Neuronal stem cell (in vitro differentiated cells): Measurements from ENCODE around the gene NCEH1.

Experiments
- DNase-seq: peaks from one replicate; pipeline ENCODE4 v3.0.0-alpha.2; 2013; ENCODE audit warnings: low spot score
- H2AFZ ChIP-seq: one replicate; pipeline ENCODE4 v1.6.1; 2013; ENCODE audit warnings: mild to moderate bottlenecking, low read length, inconsistent platforms
- H2AK5ac ChIP-seq: 2 replicates; pipeline ENCODE4 v1.6.1; 2013; ENCODE audit warnings: low read depth, mild to moderate bottlenecking, inconsistent platforms, low read length, moderate library complexity, mixed read lengths
- H2BK120ac ChIP-seq: 2 replicates; pipeline ENCODE4 v1.6.1; 2013; ENCODE audit warnings: low read depth, mild to moderate bottlenecking, inconsistent platforms, low read length, moderate library complexity, mixed read lengths
- H2BK12ac ChIP-seq: one replicate; pipeline ENCODE4 v1.6.1; 2013; ENCODE audit warnings: low read length, inconsistent platforms
- H2BK15ac ChIP-seq: 2 replicates; pipeline ENCODE4 v1.6.1; 2013; ENCODE audit warnings: mild to moderate bottlenecking, low read length, inconsistent platforms, mixed read lengths
- H2BK5ac ChIP-seq: one replicate; pipeline ENCODE4 v1.6.1; 2013; ENCODE audit warnings: inconsistent platforms, mild to moderate bottlenecking, low read length, moderate library complexity
- H3K14ac ChIP-seq: one replicate; pipeline ENCODE4 v1.6.1; 2013; ENCODE audit warnings: low read length, inconsistent platforms
- H3K18ac ChIP-seq: 2 replicates; pipeline ENCODE4 v1.6.1; 2013; ENCODE audit warnings: low read length, inconsistent platforms
- H3K23ac ChIP-seq: 2 replicates; pipeline ENCODE4 v1.6.1; 2013; ENCODE audit warnings: low read depth, mild to moderate bottlenecking, mixed read lengths, low read length, inconsistent platforms; ENCODE audit not compliant: poor library complexity
- H3K27ac ChIP-seq: replicated peaks from 3 replicates; pipeline ENCODE4 v1.5.1; 2013; ENCODE audit warnings: low read length, inconsistent platforms
- H3K27me3 ChIP-seq, 3 experiments: 2 replicates each; pipeline ENCODE4 v1.6.1; 2013; ENCODE audit warnings: low read length in 3 of 3, mild to moderate bottlenecking in 2 of 3, inconsistent platforms in 1 of 3, low read depth in 1 of 3, mixed read lengths in 1 of 3, moderate library complexity in 1 of 3; ENCODE audit not compliant: control insufficient read depth in 3 of 3, insufficient read depth in 3 of 3
- H3K36me3 ChIP-seq, 2 donors: replicated peaks in 1 of 2; 2 replicates each; pipeline ENCODE4 v1.6.1; 2013; ENCODE audit warnings: low read length in 2 of 2; ENCODE audit not compliant: control insufficient read depth in 2 of 2, insufficient read depth in 2 of 2
- H3K4ac ChIP-seq: 2 replicates; pipeline ENCODE4 v1.6.1; 2013; ENCODE audit warnings: inconsistent platforms, mild to moderate bottlenecking, low read length, moderate library complexity
- H3K4me1 ChIP-seq, 2 donors: 1 replicate in 1 of 2; 2 replicates in 1 of 2; pipeline ENCODE4 v1.6.1; 2013; ENCODE audit warnings: low read length in 2 of 2, low read depth in 1 of 2; ENCODE audit not compliant: control insufficient read depth in 2 of 2, insufficient read depth in 1 of 2
- H3K4me2 ChIP-seq: one replicate; pipeline ENCODE4 v1.6.1; 2013; ENCODE audit warnings: mild to moderate bottlenecking, low read length, inconsistent platforms; ENCODE audit not compliant: insufficient read depth, poor library complexity, severe bottlenecking
- H3K4me3 ChIP-seq, 2 donors: 2 replicates each; pipeline ENCODE4 v1.5.1; 2013; ENCODE audit warnings: low read length in 2 of 2, mild to moderate bottlenecking in 2 of 2, inconsistent platforms in 1 of 2, moderate library complexity in 1 of 2
- H3K79me1 ChIP-seq: one replicate; pipeline ENCODE4 v1.6.1; 2013; ENCODE audit warnings: low read depth, mild to moderate bottlenecking, inconsistent platforms, low read length, moderate library complexity
- H3K9ac ChIP-seq: one replicate; pipeline ENCODE4 v1.6.1; 2013; ENCODE audit warnings: mild to moderate bottlenecking, low read depth, low read length, inconsistent platforms; ENCODE audit not compliant: poor library complexity
- H3K9me3 ChIP-seq, 2 donors: replicated peaks in 1 of 2; 2 replicates each; pipeline versions ENCODE3 to v1.6.1; 2013; ENCODE audit warnings: low read length in 2 of 2, mild to moderate bottlenecking in 2 of 2, inconsistent platforms in 1 of 2, low read depth in 1 of 2, mixed read lengths in 1 of 2, moderate library complexity in 1 of 2; ENCODE audit not compliant: control insufficient read depth in 2 of 2, insufficient read depth in 1 of 2
- H4K8ac ChIP-seq: one replicate; pipeline ENCODE4 v1.6.1; 2013; ENCODE audit warnings: low read depth, mild to moderate bottlenecking, inconsistent platforms, low read length, moderate library complexity
- H4K91ac ChIP-seq: one replicate; pipeline ENCODE4 v1.6.1; 2013; ENCODE audit warnings: low read length, low read depth, mild to moderate bottlenecking, inconsistent platforms; ENCODE audit not compliant: poor library complexity
- WGBS, 2 donors: extraction: QIAGEN DNeasy Blood & Tissue Kit; methylation state at CpG; one replicate each; pipeline ENCODE4 v1.1.7; 2013; ENCODE audit warnings: missing lambda C conversion rate in 2 of 2, mixed read lengths in 1 of 2; ENCODE audit not compliant: insufficient read length in 2 of 2, insufficient replicate concordance in 1 of 2; ENCODE audit errors: extremely low coverage in 2 of 2; 5-methylcytosine and 5-hydroxymethylcytosine counted together

NCEH1 gene

DNA sequence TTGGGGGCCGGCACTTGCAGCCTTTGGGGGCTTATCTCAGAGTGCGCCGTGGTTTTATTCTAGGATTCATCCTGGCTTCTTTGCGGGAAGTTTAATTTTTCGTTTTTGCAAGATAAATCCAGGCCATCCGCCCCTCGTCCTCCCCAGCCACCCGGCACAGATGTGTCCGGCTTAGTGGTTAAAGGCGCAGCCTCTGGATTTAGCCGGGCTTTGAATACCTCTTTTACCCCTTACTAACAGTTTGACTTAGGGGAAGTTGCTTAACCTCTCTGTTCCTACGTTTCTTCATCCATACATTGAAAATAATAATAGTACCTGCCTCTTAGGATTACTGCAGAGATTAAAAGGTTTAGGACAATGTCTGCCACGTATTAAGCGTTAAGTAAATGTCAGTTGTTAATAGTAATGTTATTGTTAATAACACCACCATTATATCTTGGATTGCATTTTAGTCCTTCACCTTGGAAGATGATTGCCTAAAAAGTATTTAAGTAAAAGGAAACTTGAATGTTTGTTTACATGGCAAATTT, 40.4 kb upstream of the NCEH1 start:
- Histone ChIP-seq H3K27ac (peak overlapping the region; percentile 91), H2BK15ac (peak overlapping the region; percentile 38), H3K9ac (peak overlapping the region; percentile 93), H2BK120ac (no peak overlapping the region), H3K4me2 (peak overlapping the region; percentile 43), H4K8ac (no peak overlapping the region), H2BK12ac (no peak overlapping the region), H2AFZ (peak overlapping the region; percentile 99), H3K23ac (no peak overlapping the region), H4K91ac (no peak overlapping the region), H2AK5ac (no peak overlapping the region), H3K36me3 (peaks cover 6 to 41% of the 10 kb centered on the region in 2 donors), H3K27me3 (no peaks in the 10 kb centered on the region), H2BK5ac (peak overlapping the region; percentile 93), H3K4ac (no peak overlapping the region), H3K4me1 (peaks cover 0 to 8% of the 10 kb centered on the region in 2 donors), H3K9me3 (no peaks in the 10 kb centered on the region), H3K4me3 (peak overlapping the region; percentile 94 to 99), H3K18ac (peak overlapping the region; percentile 99), H3K14ac (peak overlapping the region; percentile 94), H3K79me1 (peaks cover 2% of the 10 kb centered on the region)
- WGBS, 2 donors, result no CpG with 5 or more reads among the region's 14 CpGs
- DNase-seq, result no peak

DNA sequence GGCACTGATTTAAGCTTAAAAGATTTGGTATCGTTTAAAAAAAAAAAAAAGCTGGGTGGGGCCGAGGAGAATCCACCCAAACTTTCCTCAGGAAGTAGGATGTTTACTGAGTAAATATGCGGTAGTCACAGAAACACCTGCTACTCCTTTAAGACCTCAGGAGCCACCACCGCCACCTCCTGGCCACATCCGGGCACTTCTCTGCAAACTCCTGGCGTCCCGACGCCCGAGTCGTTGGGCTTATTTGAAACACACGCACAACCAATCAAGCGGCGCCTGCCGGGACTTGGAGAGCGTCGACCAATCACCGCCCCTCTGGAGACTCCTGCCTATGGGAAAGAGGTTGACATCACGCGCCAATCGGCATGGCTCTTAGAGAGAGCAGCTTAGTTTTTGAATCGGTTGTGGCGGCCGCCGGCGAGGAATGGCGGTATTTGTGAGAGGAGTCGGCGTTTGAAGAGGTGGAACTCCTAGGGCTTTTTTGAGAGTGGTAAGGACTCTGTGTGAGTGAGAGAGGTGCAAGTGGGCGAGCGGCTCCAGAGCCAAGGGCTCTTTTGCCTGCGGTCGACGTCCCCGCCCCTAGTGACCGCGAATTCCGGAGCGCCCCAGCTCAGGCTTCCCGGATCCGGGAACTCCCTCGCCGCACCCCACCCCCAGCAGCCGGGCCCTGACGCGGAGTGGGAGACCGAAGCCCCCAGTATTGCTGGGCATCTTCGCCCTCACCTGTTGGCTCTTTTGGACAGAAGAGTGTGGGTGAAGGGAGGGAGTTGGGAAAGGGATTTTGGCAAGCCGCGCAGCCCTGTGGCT, 39.7 kb upstream of the NCEH1 start, which contains the start of gene ECT2:
TSS of gene ECT2 (plus strand) at position 359 of the 807 bp plus-strand sequence. CDS start 3,805 bp downstream, outside the sequence.
- no peak within 1 kb of the TSS for H4K91ac ChIP-seq
- no peak within 1 kb of the TSS for H4K8ac ChIP-seq
- H2BK120ac ChIP-seq, result no peak within 1 kb of the TSS
- H3K79me1 ChIP-seq, result peaks cover 2% of the 10 kb centered on the region
- H3K27me3 ChIP-seq, result no peaks in the 10 kb centered on the region
- H3K9ac ChIP-seq, result peak within 1 kb of the TSS; percentile 93
- H2BK15ac ChIP-seq, result peak within 1 kb of the TSS; percentile 38
- H2AK5ac ChIP-seq, result no peak within 1 kb of the TSS
- no CpG with 5 or more reads among the region's 49 CpGs for WGBS, 2 donors
- H3K4me2 ChIP-seq, result peak within 1 kb of the TSS; percentile 48
- H2AFZ ChIP-seq, result peak within 1 kb of the TSS; percentile 99
- peak within 1 kb of the TSS; percentile 99 for H3K18ac ChIP-seq
- peak within 1 kb of the TSS; percentile 94 for H3K14ac ChIP-seq
- no peak within 1 kb of the TSS for H3K4ac ChIP-seq
- H3K27ac ChIP-seq, result peak within 1 kb of the TSS; percentile 91
- peak; percentile 98 for DNase-seq
- H2BK5ac ChIP-seq, result peak within 1 kb of the TSS; percentile 93
- H3K4me1 ChIP-seq, result peaks cover 0 to 8% of the 10 kb centered on the region in 2 donors
- peaks cover 3 to 34% of the 10 kb centered on the region in 2 donors for H3K36me3 ChIP-seq
- peak within 1 kb of the TSS; percentile 94 to 99 for H3K4me3 ChIP-seq
- H2BK12ac ChIP-seq, result peak within 1 kb of the TSS; percentile 73
- no peaks in the 10 kb centered on the region for H3K9me3 ChIP-seq
- no peak within 1 kb of the TSS for H3K23ac ChIP-seq

DNA sequence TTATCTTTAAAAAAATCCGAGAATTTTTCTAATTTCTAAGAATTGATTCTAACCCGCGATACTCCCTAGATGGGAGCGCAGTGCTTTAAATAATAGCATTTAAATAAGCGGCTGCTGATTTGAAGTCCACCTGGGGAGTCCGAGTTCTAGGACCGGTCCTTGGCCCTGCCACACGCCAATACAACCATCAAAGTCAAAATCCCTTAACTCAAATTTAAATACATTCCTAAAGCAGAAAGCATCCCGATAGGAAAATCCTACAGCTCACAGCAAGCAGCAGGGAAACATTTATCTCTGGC, 39.2 kb upstream of the NCEH1 start:
- Histone ChIP-seq H2BK15ac (no peak overlapping the region), H3K9me3 (no peaks in the 10 kb centered on the region), H3K4me1 (peaks cover 0 to 8% of the 10 kb centered on the region in 2 donors), H2BK120ac (no peak overlapping the region), H2BK5ac (no peak overlapping the region), H3K4me3 (peak overlapping the region in 1 of 2 donors; percentile 99), H4K91ac (no peak overlapping the region), H2AFZ (peak overlapping the region; percentile 99), H3K4me2 (peak overlapping the region; percentile 48), H4K8ac (no peak overlapping the region), H3K27me3 (no peaks in the 10 kb centered on the region), H2BK12ac (no peak overlapping the region), H3K9ac (no peak overlapping the region), H3K36me3 (peaks cover 3 to 28% of the 10 kb centered on the region in 2 donors), H3K14ac (no peak overlapping the region), H3K79me1 (peaks cover 2% of the 10 kb centered on the region), H3K27ac (no peak overlapping the region), H3K23ac (no peak overlapping the region), H2AK5ac (no peak overlapping the region), H3K4ac (no peak overlapping the region), H3K18ac (no peak overlapping the region)
- DNase-seq, result no peak
- no CpG with 5 or more reads among the region's 9 CpGs for WGBS, 2 donors

DNA sequence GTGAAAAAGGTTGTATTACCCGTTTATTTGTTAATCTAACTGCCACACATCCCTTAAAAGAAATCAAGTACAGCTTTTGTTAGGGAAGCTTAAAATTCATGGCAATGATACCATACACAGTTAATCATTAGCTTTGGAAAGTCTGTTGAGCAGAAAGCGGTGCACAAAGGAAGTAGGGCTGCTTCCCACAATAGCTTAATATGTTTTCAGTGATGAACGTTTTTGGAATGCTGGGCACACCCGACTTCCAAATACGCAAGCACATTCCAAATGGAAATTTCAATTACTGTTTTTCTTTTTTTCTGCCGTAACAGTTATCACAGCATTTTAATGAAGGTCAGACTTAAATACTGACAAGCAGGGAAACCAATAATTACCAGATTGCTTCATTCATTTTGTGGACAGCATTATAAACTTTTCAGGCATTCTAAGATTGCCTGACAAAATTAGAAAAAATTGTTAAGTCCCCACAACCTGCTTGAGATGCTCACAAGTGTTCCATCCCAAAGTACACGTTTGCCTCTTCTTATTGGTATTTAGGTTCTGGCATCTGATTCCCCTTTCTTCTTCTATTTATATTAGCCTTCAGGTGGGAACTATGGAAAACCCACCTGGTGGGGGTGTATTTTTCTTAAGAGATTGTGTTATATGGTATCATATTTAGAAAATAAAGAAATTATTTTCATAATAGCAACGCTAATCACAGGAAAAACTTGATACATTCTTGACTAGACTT, 38.5 kb upstream of the NCEH1 start:
- Histone ChIP-seq H3K4me1 (peaks cover 0 to 8% of the 10 kb centered on the region in 2 donors), H3K4ac (no peak overlapping the region), H3K36me3 (peaks cover 3 to 22% of the 10 kb centered on the region in 2 donors), H3K14ac (no peak overlapping the region), H2BK15ac (no peak overlapping the region), H3K4me3 (no peak overlapping the region), H3K27ac (no peak overlapping the region), H3K79me1 (peaks cover 2% of the 10 kb centered on the region), H3K23ac (no peak overlapping the region), H2BK12ac (no peak overlapping the region), H4K8ac (no peak overlapping the region), H3K27me3 (no peaks in the 10 kb centered on the region), H4K91ac (no peak overlapping the region), H2BK120ac (no peak overlapping the region), H3K4me2 (no peak overlapping the region), H3K9ac (no peak overlapping the region), H2AFZ (peak overlapping the region; percentile 99), H3K18ac (no peak overlapping the region), H2AK5ac (no peak overlapping the region), H2BK5ac (no peak overlapping the region), H3K9me3 (no peaks in the 10 kb centered on the region)
- no CpG with 5 or more reads among the region's 8 CpGs for WGBS, 2 donors
- no peak for DNase-seq
